Measurements from ENCODE around the gene ZDHHC7.
"Not testable (repeated sequence)": the region's sequence is repeated elsewhere in the genome, so short reads cannot be mapped to it uniquely, and the experiment has no call there.

ZDHHC7 gene

GRCh38 chr16:84943620-84944019 lies 67.7 kb downstream of the ZDHHC7 start:
- Histone ChIP-seq H3K9ac (no peak overlapping the region), H4K20me1 (ENCODE audit: insufficient read depth) (no peaks in the 10 kb centered on the region), H3K27me3 (ENCODE audit: insufficient read depth, low read depth) (peaks cover 76% of the 10 kb centered on the region), H3K27ac (no peak overlapping the region), H3K4me1 (ENCODE audit: low read depth, poor library complexity, severe bottlenecking) (no peaks in the 10 kb centered on the region), H3K79me2 (ENCODE audit: insufficient read depth, low read depth) (no peaks in the 10 kb centered on the region), H3K36me3 (ENCODE audit: insufficient read depth) (no peaks in the 10 kb centered on the region), H2AFZ (ENCODE audit: low read depth) (no peak overlapping the region), H3K4me2 (no peak overlapping the region), H3K4me3 (IDR thresholded peaks at IDR 0.05; ENCODE audit: insufficient read depth, low read depth, low read length) (no peak overlapping the region)
- TF ChIP-seq CTCF (conservative IDR thresholded peaks at IDR 0.05; ENCODE audit: low read depth, low read length) = no peak

- H3K4me2 ChIP-seq = no peak overlapping the region
- H3K4me3 ChIP-seq (IDR thresholded peaks at IDR 0.05; ENCODE audit: insufficient read depth, low read depth, low read length) = no peak overlapping the region
- no peak overlapping the region for H2AFZ ChIP-seq (ENCODE audit: low read depth)
- no peaks in the 10 kb centered on the region for H3K36me3 ChIP-seq (ENCODE audit: insufficient read depth)
- H3K9ac ChIP-seq = no peak overlapping the region
- no peak for TF ChIP-seq CTCF (conservative IDR thresholded peaks at IDR 0.05; ENCODE audit: low read depth, low read length)
- H3K27me3 ChIP-seq (ENCODE audit: insufficient read depth, low read depth) = peaks cover 80% of the 10 kb centered on the region
- H3K4me1 ChIP-seq (ENCODE audit: low read depth, poor library complexity, severe bottlenecking) = no peaks in the 10 kb centered on the region
- no peaks in the 10 kb centered on the region for H4K20me1 ChIP-seq (ENCODE audit: insufficient read depth)
- H3K27ac ChIP-seq = no peak overlapping the region
- H3K79me2 ChIP-seq (ENCODE audit: insufficient read depth, low read depth) = no peaks in the 10 kb centered on the region
These were observed 68.5 kb downstream of the ZDHHC7 start for GRCh38 chr16:84942786-84943185.

GRCh38 chr16:84941921-84942320 lies 69.4 kb downstream of the ZDHHC7 start:
- Histone ChIP-seq H3K4me2 (no peak overlapping the region), H3K27ac (no peak overlapping the region), H4K20me1 (ENCODE audit: insufficient read depth) (no peaks in the 10 kb centered on the region), H2AFZ (ENCODE audit: low read depth) (no peak overlapping the region), H3K36me3 (ENCODE audit: insufficient read depth) (no peaks in the 10 kb centered on the region), H3K4me3 (IDR thresholded peaks at IDR 0.05; ENCODE audit: insufficient read depth, low read depth, low read length) (no peak overlapping the region), H3K79me2 (ENCODE audit: insufficient read depth, low read depth) (no peaks in the 10 kb centered on the region), H3K4me1 (ENCODE audit: low read depth, poor library complexity, severe bottlenecking) (no peaks in the 10 kb centered on the region), H3K27me3 (ENCODE audit: insufficient read depth, low read depth) (peaks cover 81% of the 10 kb centered on the region), H3K9ac (no peak overlapping the region)
- TF ChIP-seq CTCF (conservative IDR thresholded peaks at IDR 0.05; ENCODE audit: low read depth, low read length) = no peak

- Histone ChIP-seq H3K4me2 (no peak overlapping the region), H3K79me2 (ENCODE audit: insufficient read depth, low read depth) (no peaks in the 10 kb centered on the region), H3K27me3 (ENCODE audit: insufficient read depth, low read depth) (peaks cover 80% of the 10 kb centered on the region), H3K36me3 (ENCODE audit: insufficient read depth) (no peaks in the 10 kb centered on the region), H3K4me3 (IDR thresholded peaks at IDR 0.05; ENCODE audit: insufficient read depth, low read depth, low read length) (no peak overlapping the region), H3K27ac (no peak overlapping the region), H3K4me1 (ENCODE audit: low read depth, poor library complexity, severe bottlenecking) (no peaks in the 10 kb centered on the region), H4K20me1 (ENCODE audit: insufficient read depth) (no peaks in the 10 kb centered on the region), H2AFZ (ENCODE audit: low read depth) (no peak overlapping the region), H3K9ac (no peak overlapping the region)
- TF ChIP-seq CTCF (conservative IDR thresholded peaks at IDR 0.05; ENCODE audit: low read depth, low read length) = no peak
These were observed 70.4 kb downstream of the ZDHHC7 start for GRCh38 chr16:84940670-84941551.

GRCh38 chr16:84938616-84939015 lies 72.7 kb downstream of the ZDHHC7 start:
- H3K27ac ChIP-seq; H3K4me3 ChIP-seq (IDR thresholded peaks at IDR 0.05; ENCODE audit: insufficient read depth, low read depth, low read length); H3K4me2 ChIP-seq; H3K36me3 ChIP-seq (ENCODE audit: insufficient read depth); H3K79me2 ChIP-seq (ENCODE audit: insufficient read depth, low read depth); H3K9ac ChIP-seq; H3K4me1 ChIP-seq (ENCODE audit: low read depth, poor library complexity, severe bottlenecking); H2AFZ ChIP-seq (ENCODE audit: low read depth); H4K20me1 ChIP-seq (ENCODE audit: insufficient read depth): not testable (repeated sequence)
- H3K27me3 ChIP-seq (ENCODE audit: insufficient read depth, low read depth) = peaks cover 79% of the 10 kb centered on the region

Measured in KMS-11 (cell line).